HK-2 (cell line): ENCODE results near the gene ABCC4.

ENCODE experiments used
- DNase-seq: peaks from one replicate; pipeline ENCODE4 v3.0.0-alpha.2; 2018; ENCODE audit not compliant: unreplicated experiment

Gene ABCC4

GRCh38 chr13:95155504-95155903 lies 145.7 kb downstream of the ABCC4 start:
- no peak for DNase-seq

- no peak for DNase-seq
These were observed 146.2 kb downstream of the ABCC4 start for GRCh38 chr13:95155093-95155492.

DNA sequence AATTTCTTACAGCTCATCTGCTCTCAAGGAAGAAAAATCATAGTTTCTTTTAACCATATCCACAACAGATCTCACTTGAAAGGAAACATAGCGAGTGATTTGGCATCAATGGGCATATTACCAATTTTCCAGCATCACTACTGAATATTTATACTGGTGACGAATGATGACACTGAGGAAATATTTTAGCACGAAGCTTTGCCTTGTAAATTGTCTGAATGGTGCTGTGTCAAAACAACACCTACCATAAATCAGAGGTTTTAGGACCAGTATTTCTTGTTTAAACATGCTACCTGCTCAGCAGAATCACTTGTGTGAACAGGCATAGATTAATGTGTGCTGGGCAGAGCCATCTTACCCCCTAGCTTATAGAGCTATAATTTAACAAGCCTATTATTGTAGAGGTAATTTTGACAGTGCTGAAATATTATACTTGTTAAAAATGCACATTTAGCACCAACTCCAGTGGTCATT lies 146.8 kb downstream of the ABCC4 start:
- DNase-seq: no peak

DNA sequence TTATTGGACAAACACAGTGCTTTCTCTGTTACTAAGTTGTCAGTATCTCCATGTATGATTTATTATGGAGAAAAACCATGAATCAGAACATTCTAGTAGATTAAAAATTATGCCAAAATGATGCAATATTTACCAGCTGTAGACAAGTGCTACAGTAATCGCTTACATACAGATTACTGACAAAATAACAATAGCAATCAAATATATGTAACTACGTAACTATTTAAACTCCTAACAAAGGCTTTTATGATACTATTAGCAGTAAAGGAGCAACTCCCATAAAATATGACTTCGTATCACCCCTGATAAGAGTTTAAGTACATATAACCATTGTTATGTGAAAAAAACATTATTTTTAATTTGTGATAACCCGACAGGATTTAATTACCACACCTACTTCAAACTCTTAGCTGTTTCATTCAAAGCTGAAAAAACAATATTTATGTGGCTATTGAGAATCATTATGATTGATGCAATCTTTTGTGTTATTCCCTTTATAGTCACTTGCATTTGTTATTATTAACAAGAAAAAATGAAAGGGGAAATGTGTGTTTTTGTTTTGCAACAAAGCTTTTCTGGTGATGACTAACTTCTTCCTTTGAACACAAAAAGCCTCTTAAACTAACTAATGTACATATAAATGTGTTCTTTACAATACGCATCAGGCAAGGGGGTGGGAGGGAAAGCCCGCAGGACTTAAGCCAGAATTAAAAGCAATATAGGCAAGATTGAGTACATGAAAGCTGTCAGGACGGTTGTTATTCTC lies 147.4 kb downstream of the ABCC4 start:
- no peak for DNase-seq

DNA sequence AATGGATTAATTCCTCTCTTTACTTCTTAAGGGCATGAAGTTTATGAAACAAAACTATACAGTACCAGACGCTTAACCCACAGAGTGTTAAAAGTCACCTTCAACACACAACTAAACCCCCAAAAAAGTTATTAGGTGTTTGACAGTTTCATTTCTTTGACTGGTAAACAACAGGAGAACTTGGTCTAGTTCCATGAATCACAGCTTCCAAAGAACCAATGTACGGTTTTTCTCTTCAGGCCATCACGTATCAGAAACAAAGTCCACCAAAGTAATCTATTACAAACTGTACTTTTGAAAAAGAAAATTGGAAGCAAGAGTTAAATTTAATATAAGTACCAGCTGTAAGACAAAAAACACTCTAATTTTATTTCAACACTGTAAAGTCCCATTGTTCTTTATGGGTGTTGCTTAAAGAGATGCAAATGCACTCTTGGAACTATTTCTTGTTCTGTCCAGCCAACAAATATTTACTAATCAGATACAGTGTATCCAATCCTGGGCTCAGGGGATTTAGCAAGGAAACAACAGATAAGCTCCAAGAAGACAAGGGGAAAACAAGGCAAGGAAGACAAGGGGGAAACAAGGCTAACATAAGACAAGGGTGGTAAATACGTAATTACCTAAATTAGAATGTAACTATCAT lies 149.2 kb downstream of the ABCC4 start:
- DNase-seq: no peak

GRCh38 chr13:95150555-95150954 lies 150.7 kb downstream of the ABCC4 start:
- no peak for DNase-seq

- DNase-seq: no peak
These were observed 154.8 kb downstream of the ABCC4 start for GRCh38 chr13:95146486-95146885.

DNA sequence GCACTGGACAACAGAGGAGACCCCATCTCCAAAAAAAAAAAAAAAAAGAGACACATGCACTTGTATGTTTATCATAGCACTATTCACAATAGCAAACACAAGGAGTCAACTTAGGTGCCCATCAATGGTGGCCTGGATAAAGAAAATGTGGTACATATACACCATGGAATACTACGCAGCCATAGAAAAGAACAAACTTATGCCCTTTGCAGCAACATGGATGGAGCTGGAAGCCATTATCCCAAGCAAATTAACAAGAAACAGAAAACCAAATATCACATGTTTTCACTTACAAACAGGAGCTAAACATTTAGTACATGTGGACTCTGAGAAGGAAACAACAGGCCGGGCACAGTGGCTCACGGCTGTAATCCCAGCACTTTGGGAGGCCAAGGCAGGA lies 155.7 kb downstream of the ABCC4 start:
- no peak for DNase-seq

DNA sequence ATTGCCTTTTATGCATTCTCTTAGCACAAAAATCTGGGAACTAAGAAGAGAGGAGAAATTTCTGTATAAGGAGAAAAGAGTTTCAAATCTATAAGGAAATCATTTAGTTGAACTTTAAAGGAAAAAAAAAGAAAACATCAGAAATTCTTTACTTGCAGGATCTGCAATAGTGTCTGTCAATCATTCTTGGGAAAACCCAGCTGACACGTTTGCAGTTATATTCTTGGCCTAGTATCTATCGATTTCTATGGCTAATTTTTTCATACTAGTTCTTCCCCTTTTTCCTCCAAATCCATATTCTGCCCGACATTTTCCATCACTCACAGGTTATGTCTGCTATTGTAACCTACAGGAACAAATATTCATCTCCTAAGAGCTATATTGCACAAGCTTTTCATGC lies 160.7 kb downstream of the ABCC4 start:
- DNase-seq: no peak

GRCh38 chr13:95138876-95139585 lies 162.2 kb downstream of the ABCC4 start:
- DNase-seq: no peak

DNA sequence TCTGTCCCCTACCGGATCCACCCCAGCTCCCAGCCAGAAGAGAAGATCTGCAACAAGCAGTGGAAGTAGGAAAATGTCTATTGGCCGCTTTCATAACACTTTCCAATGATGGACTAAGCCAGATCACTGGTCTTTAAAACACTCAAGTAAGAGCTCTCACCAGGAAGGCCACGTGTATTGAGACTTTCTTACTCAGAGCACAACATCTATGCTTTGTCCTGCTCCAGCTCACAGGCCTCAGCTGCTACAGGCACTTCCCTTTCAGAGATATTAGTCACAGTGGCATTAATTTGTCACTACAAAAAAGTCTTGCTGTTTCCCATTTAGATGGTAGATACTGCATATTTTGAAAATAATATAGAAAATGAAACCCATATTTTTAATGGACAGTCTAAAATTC lies 164.2 kb downstream of the ABCC4 start:
- no peak for DNase-seq

DNA sequence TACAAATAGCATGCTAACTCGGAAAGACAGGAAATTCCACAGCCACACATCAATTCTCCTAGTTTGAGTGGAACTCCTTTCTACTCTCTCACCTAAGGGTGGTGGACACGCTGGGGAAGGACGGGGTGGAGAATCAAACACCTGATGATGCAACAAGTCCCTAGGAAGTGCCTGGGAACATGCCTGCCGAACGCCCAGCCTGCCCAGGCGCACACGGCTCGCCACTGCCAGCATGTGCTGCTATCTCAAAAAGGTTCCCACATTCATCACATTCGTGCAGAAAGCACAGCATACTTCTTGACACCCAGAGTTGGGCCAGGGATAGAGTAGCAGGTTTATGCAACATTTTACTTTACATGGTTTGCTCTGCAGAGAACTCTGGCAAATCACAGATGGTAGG lies 164.6 kb downstream of the ABCC4 start:
- no peak for DNase-seq

- DNase-seq: no peak
These were observed 167.8 kb downstream of the ABCC4 start for GRCh38 chr13:95133498-95133897.

DNA sequence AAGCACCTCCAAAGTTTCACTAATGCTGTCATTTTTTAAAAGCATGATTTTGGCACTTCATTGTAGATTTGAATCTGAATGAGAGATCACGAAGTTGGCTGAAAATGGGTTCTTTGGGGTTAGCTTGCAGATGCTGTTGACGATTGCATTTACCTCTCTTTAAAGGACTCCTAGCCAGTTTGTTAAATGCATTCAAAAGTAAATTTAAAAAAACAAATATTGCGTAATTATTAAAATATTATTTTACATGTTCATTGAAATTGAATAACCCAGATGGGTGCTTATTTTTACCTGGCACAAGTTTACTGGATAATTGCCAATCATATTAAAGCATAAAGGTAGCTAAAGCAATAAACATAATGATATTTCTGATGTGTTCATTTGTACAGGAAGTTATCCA lies 172.2 kb downstream of the ABCC4 start:
- no peak for DNase-seq

- DNase-seq: no peak
These were observed 173.1 kb downstream of the ABCC4 start for GRCh38 chr13:95128045-95128643.

DNA sequence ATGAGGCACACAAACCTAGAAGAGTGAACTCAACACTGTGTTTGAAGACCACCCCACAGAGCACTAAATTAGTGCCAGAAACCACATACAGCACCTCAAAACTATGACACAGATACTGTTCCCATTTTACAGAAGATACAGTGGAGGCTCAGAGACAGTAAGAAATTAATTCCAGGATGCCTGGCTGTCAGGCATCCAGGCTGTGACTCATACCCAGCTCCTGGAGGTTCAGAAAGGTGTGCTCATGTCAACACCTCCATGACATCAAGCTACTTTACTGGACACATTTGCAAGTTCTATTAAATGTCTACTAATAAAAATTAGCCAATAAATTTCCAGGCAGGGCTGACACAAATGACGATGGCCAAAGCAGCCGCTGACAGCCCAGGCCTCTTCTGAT lies 176.3 kb downstream of the ABCC4 start:
- no peak for DNase-seq

DNA sequence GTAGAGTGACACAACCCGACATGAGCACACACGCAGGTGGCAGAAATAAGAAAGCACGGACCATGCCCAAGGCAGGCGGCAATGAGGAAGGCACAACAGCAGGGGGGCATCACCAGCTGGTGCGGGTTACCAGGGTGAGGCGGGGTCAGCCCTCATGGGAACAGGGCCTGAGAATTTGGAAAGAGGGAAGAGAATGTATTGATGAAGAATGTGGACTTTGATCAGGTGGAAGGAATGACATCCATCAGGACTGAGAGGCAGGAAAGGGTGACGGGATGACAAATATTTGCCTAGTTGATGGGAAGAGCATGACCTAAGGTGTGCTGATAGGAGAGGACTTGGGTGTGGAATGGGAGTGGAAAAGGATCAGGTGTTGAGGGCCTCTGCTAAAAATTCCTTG lies 177.5 kb downstream of the ABCC4 start:
- DNase-seq: no peak

GRCh38 chr13:95122063-95122462 lies 179.2 kb downstream of the ABCC4 start:
- no peak for DNase-seq

DNA sequence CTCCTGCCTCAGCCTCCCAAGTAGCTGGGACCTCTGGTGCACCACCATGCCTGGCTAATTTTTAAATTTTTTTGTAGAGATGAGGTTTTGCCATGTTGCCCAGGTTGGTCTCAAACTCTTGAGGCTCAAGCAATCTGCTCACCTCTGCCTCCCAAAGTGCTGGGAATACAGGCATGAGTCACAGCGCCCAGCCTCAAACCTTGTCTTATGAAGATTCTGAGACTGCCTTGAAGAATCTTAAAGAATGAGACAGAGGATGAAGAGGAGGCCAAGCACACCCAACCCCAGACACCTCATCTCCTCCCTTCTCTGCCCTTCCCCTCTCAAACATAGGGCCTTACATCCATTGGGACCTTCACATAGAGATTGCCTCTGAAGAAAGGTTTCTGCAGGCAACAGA lies 179.7 kb downstream of the ABCC4 start:
- no peak for DNase-seq

DNA sequence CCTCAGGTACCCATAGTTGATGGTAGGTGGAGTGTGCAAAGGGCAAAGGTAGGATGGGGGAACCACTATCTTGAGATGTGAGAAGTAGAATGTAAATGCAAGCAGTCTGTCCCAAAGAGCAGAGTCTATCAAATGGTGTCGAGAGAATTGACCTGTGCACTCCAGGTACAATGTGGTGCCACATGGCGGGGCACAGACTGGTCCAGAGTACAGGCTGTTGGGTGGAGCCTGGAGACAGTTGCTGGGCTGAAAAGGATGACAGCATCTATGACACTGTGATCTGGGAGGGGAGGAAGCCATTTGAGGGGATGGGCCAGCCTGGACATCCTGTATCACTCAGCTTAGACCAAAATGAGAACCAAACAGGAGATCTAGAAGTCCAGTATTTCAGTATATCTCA lies 180.6 kb downstream of the ABCC4 start:
- DNase-seq: no peak

- DNase-seq: no peak
These were observed 182.5 kb downstream of the ABCC4 start for GRCh38 chr13:95118541-95119324.

- DNase-seq: no peak
These were observed 184.2 kb downstream of the ABCC4 start for GRCh38 chr13:95117092-95117491.
